Thyroid gland (tissue), 4 donors: ENCODE measurements around the gene KCNMA1.

Experiments used
- POLR2A ChIP-seq, 2 donors: fragments of 450-650 bp; IDR thresholded peaks; one replicate each; pipeline ENCODE4 v1.6.1; 2017; ENCODE audit warnings: antibody characterized with exemption in 2 of 2, mild to moderate bottlenecking in 2 of 2, moderate library complexity in 1 of 2
- TF ChIP-seq, protein P1 (sequence below), 6 experiments: fragments of 200-600 bp in 3 of 6; fragments of 450-650 bp in 3 of 6; sonication (generic) in 3 of 6; IDR thresholded peaks; one replicate each; pipeline ENCODE4 v1.5.1; 2016 to 2019; ENCODE audit warnings: antibody characterized with exemption in 6 of 6, mild to moderate bottlenecking in 2 of 6, inconsistent platforms in 1 of 6, moderate library complexity in 1 of 6

DNA sequence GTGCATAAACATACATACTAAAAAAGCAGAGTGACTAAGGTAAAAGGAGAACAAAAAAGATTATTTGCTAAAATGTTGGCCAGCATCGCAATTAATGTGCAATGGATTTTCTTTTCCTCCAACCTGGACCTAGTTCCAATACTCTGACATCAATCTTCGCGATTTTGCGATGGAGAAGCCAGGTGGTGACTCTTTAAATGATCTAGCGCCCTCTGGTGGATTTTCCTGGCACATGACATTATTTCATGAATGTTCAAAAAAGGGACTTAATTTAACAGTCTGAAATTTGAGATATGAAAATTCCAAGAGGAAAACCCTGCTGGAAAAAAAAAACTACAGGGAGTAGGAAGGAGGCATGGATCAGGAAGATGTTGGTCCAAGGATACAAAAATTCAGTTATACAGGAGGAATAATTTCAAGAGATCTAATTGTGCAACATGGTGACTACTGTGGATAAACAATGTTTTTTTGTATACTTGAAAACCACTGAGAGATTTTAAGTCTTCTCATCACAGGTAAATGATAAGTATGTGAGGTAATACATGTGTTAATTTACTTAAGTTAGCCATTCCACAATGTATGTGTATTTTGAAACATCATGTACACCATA is 4.3 kb upstream of the KCNMA1 start:
- TF ChIP-seq, protein P1, sequence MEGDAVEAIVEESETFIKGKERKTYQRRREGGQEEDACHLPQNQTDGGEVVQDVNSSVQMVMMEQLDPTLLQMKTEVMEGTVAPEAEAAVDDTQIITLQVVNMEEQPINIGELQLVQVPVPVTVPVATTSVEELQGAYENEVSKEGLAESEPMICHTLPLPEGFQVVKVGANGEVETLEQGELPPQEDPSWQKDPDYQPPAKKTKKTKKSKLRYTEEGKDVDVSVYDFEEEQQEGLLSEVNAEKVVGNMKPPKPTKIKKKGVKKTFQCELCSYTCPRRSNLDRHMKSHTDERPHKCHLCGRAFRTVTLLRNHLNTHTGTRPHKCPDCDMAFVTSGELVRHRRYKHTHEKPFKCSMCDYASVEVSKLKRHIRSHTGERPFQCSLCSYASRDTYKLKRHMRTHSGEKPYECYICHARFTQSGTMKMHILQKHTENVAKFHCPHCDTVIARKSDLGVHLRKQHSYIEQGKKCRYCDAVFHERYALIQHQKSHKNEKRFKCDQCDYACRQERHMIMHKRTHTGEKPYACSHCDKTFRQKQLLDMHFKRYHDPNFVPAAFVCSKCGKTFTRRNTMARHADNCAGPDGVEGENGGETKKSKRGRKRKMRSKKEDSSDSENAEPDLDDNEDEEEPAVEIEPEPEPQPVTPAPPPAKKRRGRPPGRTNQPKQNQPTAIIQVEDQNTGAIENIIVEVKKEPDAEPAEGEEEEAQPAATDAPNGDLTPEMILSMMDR (IDR thresholded peaks at IDR 0.05), result peak; percentile 67 to 89 (median 78)
- no peak for TF ChIP-seq POLR2A (IDR thresholded peaks at IDR 0.05)
